ENCODE results near the gene RAB20. TPM values are rescaled to one million over a fixed set of nuclear protein-coding genes. Genes with fewer than 3 reads are reported as not detected.
A peak's percentile ranks its signal among the peaks of the same experiment; 100 is the strongest.

The RAB20 gene
- total RNA-seq, 1 donor from 2014 or later = 2.6 TPM

DNA sequence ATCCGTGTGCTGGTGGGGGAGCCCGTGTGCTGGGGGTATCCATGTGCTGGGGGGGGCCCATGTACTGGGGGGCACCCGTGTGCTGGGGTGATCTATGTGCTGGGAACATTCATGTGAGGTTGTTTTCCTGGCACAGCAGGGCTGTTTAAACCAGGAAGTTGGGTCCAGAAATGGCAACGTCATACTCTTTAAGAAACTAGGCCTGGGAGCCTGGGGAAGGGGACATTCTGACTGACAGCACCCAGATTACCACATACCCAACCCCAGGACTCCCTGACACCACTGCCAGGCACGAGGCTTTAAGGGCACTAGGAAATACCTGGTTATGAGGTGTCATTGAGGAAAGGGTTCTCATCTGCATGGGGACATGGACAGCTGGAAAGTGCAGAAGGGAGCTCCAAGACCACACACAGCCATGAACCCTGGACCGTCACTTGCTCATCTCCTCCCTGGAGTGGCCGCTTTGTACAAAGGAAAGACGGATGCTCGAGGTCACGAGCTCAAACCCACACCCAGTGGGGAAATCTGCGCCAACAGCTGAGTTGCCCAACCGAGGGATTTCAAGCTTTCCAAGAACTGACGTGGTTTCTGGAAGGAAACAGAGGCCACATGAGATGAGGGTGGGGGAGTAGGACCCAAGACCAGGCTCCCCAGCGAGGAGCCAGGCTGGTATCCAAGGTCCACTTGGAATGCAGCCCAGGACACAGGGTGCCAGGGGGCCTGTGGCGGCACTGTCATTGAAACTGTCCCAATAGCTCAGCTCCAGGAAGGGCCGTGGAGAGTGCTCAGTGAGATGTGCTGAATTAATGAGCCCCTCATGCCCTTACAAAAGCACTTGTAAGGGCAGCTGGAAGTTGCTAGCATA lies 40.9 kb downstream of the RAB20 start:
- Histone ChIP-seq H3K79me2 (ENCODE audit: insufficient read depth, low read length) (no peaks in the 10 kb centered on the region), H3K27ac (ENCODE audit: low read depth, low read length) (no peak overlapping the region), H3K4me2 (ENCODE audit: low read length) (peak overlapping the region; percentile 11), H2AFZ (ENCODE audit: low read depth, low read length) (no peak overlapping the region), H3K9ac (ENCODE audit: low read length) (no peak overlapping the region), H3K36me3 (ENCODE audit: insufficient read depth, low read length) (no peaks in the 10 kb centered on the region), H3K4me1 (ENCODE audit: insufficient read depth, low read length) (peaks cover 7% of the 10 kb centered on the region), H3K27me3 (ENCODE audit: insufficient read depth, low read length) (no peaks in the 10 kb centered on the region), H4K20me1 (ENCODE audit: insufficient read depth, low read length) (peaks cover 10% of the 10 kb centered on the region), H3K4me3 (ENCODE audit: insufficient read depth, low read depth, low read length) (no peak overlapping the region), H3K9me3 (ENCODE audit: insufficient read depth, low read depth, low read length) (no peaks in the 10 kb centered on the region)
- peaks cover 4% of the 10 kb centered on the region for H3K4me1 Mint-ChIP-seq (ENCODE audit: low read depth, unreplicated experiment)
- peaks cover 8% of the 10 kb centered on the region for H3K36me3 Mint-ChIP-seq (ENCODE audit: low read depth, unreplicated experiment)
- no peak for FAIRE-seq
- H3K4me3 Mint-ChIP-seq (ENCODE audit: unreplicated experiment) = no peak overlapping the region
- peaks cover 11% of the 10 kb centered on the region for H3K27me3 Mint-ChIP-seq (ENCODE audit: low read depth, unreplicated experiment)
- no peaks in the 10 kb centered on the region for H3K9me3 Mint-ChIP-seq (ENCODE audit: unreplicated experiment)
- H3K27ac Mint-ChIP-seq (ENCODE audit: unreplicated experiment) = no peak overlapping the region
- no peak for TF ChIP-seq EZH2 (IDR thresholded peaks at IDR 0.05; ENCODE audit: insufficient read depth, low read length)
- TF ChIP-seq, protein P1, sequence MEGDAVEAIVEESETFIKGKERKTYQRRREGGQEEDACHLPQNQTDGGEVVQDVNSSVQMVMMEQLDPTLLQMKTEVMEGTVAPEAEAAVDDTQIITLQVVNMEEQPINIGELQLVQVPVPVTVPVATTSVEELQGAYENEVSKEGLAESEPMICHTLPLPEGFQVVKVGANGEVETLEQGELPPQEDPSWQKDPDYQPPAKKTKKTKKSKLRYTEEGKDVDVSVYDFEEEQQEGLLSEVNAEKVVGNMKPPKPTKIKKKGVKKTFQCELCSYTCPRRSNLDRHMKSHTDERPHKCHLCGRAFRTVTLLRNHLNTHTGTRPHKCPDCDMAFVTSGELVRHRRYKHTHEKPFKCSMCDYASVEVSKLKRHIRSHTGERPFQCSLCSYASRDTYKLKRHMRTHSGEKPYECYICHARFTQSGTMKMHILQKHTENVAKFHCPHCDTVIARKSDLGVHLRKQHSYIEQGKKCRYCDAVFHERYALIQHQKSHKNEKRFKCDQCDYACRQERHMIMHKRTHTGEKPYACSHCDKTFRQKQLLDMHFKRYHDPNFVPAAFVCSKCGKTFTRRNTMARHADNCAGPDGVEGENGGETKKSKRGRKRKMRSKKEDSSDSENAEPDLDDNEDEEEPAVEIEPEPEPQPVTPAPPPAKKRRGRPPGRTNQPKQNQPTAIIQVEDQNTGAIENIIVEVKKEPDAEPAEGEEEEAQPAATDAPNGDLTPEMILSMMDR (IDR thresholded peaks at IDR 0.05; ENCODE audit: insufficient read depth, low read depth, low read length) = no peak
- peak; percentile 55 for DNase-seq (ENCODE audit: low read depth)

DNA sequence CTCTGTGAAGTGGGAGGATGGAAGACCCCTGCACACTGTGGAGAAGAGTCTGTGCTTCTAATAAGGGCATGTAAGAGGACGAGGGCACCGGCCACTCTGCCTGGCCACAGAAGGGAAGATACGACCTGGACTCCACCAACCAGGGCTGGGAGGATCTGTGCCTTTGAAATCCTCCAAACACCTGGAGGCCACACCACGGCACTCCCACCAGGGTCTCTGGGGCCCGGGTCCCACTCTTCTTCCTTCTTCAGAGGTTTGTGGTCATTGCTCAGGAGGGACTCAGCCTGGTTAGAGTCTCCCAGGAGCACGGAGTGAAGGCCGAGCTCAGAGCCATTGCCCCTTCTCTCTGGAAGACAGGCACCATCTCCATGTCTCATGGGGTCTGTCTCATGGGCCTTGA lies 42.0 kb downstream of the RAB20 start:
- Mint-ChIP-seq H3K27me3 (ENCODE audit: low read depth, unreplicated experiment) (peaks cover 4% of the 10 kb centered on the region), H3K36me3 (ENCODE audit: low read depth, unreplicated experiment) (peaks cover 17% of the 10 kb centered on the region), H3K27ac (ENCODE audit: unreplicated experiment) (no peak overlapping the region), H3K9me3 (ENCODE audit: unreplicated experiment) (no peaks in the 10 kb centered on the region), H3K4me3 (ENCODE audit: unreplicated experiment) (no peak overlapping the region), H3K4me1 (ENCODE audit: low read depth, unreplicated experiment) (peaks cover 4% of the 10 kb centered on the region)
- Histone ChIP-seq H3K27ac (ENCODE audit: low read depth, low read length) (no peak overlapping the region), H4K20me1 (ENCODE audit: insufficient read depth, low read length) (peaks cover 14% of the 10 kb centered on the region), H3K4me3 (ENCODE audit: insufficient read depth, low read depth, low read length) (no peak overlapping the region), H3K9ac (ENCODE audit: low read length) (no peak overlapping the region), H3K36me3 (ENCODE audit: insufficient read depth, low read length) (peaks cover under 1% of the 10 kb centered on the region), H3K4me1 (ENCODE audit: insufficient read depth, low read length) (peaks cover 7% of the 10 kb centered on the region), H3K79me2 (ENCODE audit: insufficient read depth, low read length) (no peaks in the 10 kb centered on the region), H3K4me2 (ENCODE audit: low read length) (no peak overlapping the region), H2AFZ (ENCODE audit: low read depth, low read length) (no peak overlapping the region), H3K9me3 (ENCODE audit: insufficient read depth, low read depth, low read length) (no peaks in the 10 kb centered on the region), H3K27me3 (ENCODE audit: insufficient read depth, low read length) (no peaks in the 10 kb centered on the region)
- TF ChIP-seq EZH2 (IDR thresholded peaks at IDR 0.05; ENCODE audit: insufficient read depth, low read length) = no peak
- TF ChIP-seq, protein P1 (IDR thresholded peaks at IDR 0.05; ENCODE audit: insufficient read depth, low read depth, low read length) = no peak
- no peak for DNase-seq (ENCODE audit: low read depth)
- FAIRE-seq = no peak

DNA sequence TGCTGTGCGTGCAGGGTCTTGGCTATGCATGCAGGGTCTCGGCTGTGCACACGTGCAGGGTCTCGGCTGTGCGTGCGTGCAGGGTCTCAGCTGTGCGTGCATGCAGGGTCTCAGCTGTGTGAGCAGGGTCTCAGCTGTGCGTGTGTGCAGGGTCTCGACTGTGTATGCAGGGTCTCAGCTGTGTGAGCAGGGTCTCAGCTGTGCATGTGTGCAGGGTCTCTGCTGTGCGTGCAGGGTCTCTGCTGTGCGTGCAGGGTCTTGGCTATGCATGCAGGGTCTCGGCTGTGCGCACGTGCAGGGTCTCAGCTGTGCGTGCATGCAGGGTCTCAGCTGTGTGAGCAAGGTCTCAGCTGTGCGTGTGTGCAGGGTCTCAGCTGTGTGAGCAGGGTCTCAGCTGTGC lies 42.5 kb downstream of the RAB20 start:
- H4K20me1 ChIP-seq (ENCODE audit: insufficient read depth, low read length) = peaks cover 19% of the 10 kb centered on the region
- H3K9ac ChIP-seq (ENCODE audit: low read length) = no peak overlapping the region
- no peak overlapping the region for H3K4me3 ChIP-seq (ENCODE audit: insufficient read depth, low read depth, low read length)
- no peaks in the 10 kb centered on the region for H3K27me3 ChIP-seq (ENCODE audit: insufficient read depth, low read length)
- H3K36me3 Mint-ChIP-seq (ENCODE audit: low read depth, unreplicated experiment) = peaks cover 20% of the 10 kb centered on the region
- peaks cover 1% of the 10 kb centered on the region for H3K27me3 Mint-ChIP-seq (ENCODE audit: low read depth, unreplicated experiment)
- H3K27ac Mint-ChIP-seq (ENCODE audit: unreplicated experiment) = no peak overlapping the region
- H3K4me1 ChIP-seq (ENCODE audit: insufficient read depth, low read length) = peaks cover 7% of the 10 kb centered on the region
- peaks cover 5% of the 10 kb centered on the region for H3K36me3 ChIP-seq (ENCODE audit: insufficient read depth, low read length)
- no peaks in the 10 kb centered on the region for H3K9me3 ChIP-seq (ENCODE audit: insufficient read depth, low read depth, low read length)
- H2AFZ ChIP-seq (ENCODE audit: low read depth, low read length) = no peak overlapping the region
- no peak for FAIRE-seq
- no peak overlapping the region for H3K4me3 Mint-ChIP-seq (ENCODE audit: unreplicated experiment)
- H3K9me3 Mint-ChIP-seq (ENCODE audit: unreplicated experiment) = no peaks in the 10 kb centered on the region
- DNase-seq (ENCODE audit: low read depth) = no peak
- TF ChIP-seq, protein P1 (IDR thresholded peaks at IDR 0.05; ENCODE audit: insufficient read depth, low read depth, low read length) = no peak
- no peak for TF ChIP-seq EZH2 (IDR thresholded peaks at IDR 0.05; ENCODE audit: insufficient read depth, low read length)
- no peaks in the 10 kb centered on the region for H3K79me2 ChIP-seq (ENCODE audit: insufficient read depth, low read length)
- no peak overlapping the region for H3K27ac ChIP-seq (ENCODE audit: low read depth, low read length)
- peaks cover 4% of the 10 kb centered on the region for H3K4me1 Mint-ChIP-seq (ENCODE audit: low read depth, unreplicated experiment)
- H3K4me2 ChIP-seq (ENCODE audit: low read length) = no peak overlapping the region

Data from astrocyte (in vitro differentiated cells and primary cell).